CD8-positive, alpha-beta memory T cell (primary cell): ENCODE measurements around the gene KRTAP5-4. TPM values are rescaled to one million over a fixed set of nuclear protein-coding genes. Genes with fewer than 3 reads are reported as not detected.
A peak's percentile ranks its signal among the peaks of the same experiment; 100 is the strongest.

Experiments
- CTCF ChIA-PET: fragments of 350-600 bp; sonication (Branson Sonifier 250); formaldehyde crosslinking; loops from one replicate; lab custom pipeline; 2021; ENCODE audit warnings: antibody characterized with exemption; lab: Charles Lee
- POLR2A ChIA-PET: fragments of 350-600 bp; sonication (Branson Sonifier 250); formaldehyde crosslinking; loops from one replicate; lab custom pipeline; 2021; ENCODE audit warnings: antibody characterized with exemption; lab: Charles Lee
- DNase-seq, 5 donors: peaks; one replicate each; pipeline versions ENCODE4 v3.0.0 to v3.0.0-alpha.2; 2020 to 2022; ENCODE audit warnings: mixed read lengths in 1 of 5
- H3K27ac ChIP-seq: one replicate; pipeline ENCODE4 v1.7.0; 2013; ENCODE audit warnings: low read depth, mild to moderate bottlenecking, low read length, moderate library complexity
- H3K27me3 ChIP-seq: 2 replicates; pipeline ENCODE4 v1.7.0; 2013; ENCODE audit warnings: low read length, mild to moderate bottlenecking; ENCODE audit not compliant: insufficient read depth, poor library complexity, severe bottlenecking
- H3K36me3 ChIP-seq: 2 replicates; pipeline ENCODE4 v1.7.0; 2013; ENCODE audit warnings: mild to moderate bottlenecking, low read length, moderate library complexity; ENCODE audit not compliant: insufficient read depth
- H3K4me1 ChIP-seq: 2 replicates; pipeline ENCODE4 v1.7.0; 2013; ENCODE audit warnings: mild to moderate bottlenecking, low read length, moderate library complexity; ENCODE audit not compliant: insufficient read depth
- H3K4me3 ChIP-seq: 2 replicates; pipeline ENCODE4 v1.7.0; 2013; ENCODE audit warnings: mild to moderate bottlenecking, low read length
- H3K9me3 ChIP-seq: 2 replicates; pipeline ENCODE4 v1.7.0; 2013; ENCODE audit warnings: mild to moderate bottlenecking, low read length
- H3K27ac Mint-ChIP-seq, 8 donors: one replicate each; pipeline ENCODE4 v1.8.0; 2020 to 2021; ENCODE audit warnings: mixed read lengths in 8 of 8, mild to moderate bottlenecking in 6 of 8, inconsistent platforms in 3 of 8, moderate library complexity in 3 of 8
- H3K27me3 Mint-ChIP-seq, 2 donors: one replicate each; pipeline ENCODE4 v1.8.0; 2020 to 2021; ENCODE audit warnings: mixed read lengths in 2 of 2, mild to moderate bottlenecking in 1 of 2, moderate library complexity in 1 of 2
- H3K36me3 Mint-ChIP-seq, 3 donors: one replicate each; pipeline ENCODE4 v1.8.0; 2020 to 2021; ENCODE audit warnings: mixed read lengths in 3 of 3, inconsistent platforms in 1 of 3, mild to moderate bottlenecking in 1 of 3
- H3K4me1 Mint-ChIP-seq, 3 donors: one replicate each; pipeline ENCODE4 v1.8.0; 2020 to 2021; ENCODE audit warnings: mixed read lengths in 3 of 3, inconsistent platforms in 1 of 3, mild to moderate bottlenecking in 1 of 3
- H3K4me3 Mint-ChIP-seq, 7 donors: one replicate each; pipeline ENCODE4 v1.8.0; 2020 to 2021; ENCODE audit warnings: mixed read lengths in 7 of 7, mild to moderate bottlenecking in 6 of 7, moderate library complexity in 4 of 7, inconsistent platforms in 2 of 7
- H3K9me3 Mint-ChIP-seq, 5 donors: one replicate each; pipeline ENCODE4 v1.8.0; 2020 to 2022; ENCODE audit warnings: mixed read lengths in 5 of 5, mild to moderate bottlenecking in 3 of 5, moderate library complexity in 2 of 5, inconsistent platforms in 1 of 5
- polyA plus RNA-seq: library from polyadenylated mRNA; unstranded; fragments of 300-500 nt; fragmentation: Illumina TruSeq; gene quantifications from one replicate; pipeline ENCODE4 v1.2.3, GENCODE V29; 2021
- total RNA-seq, 2 experiments: library from RNA; stranded (reverse); gene quantifications; one replicate each; pipeline ENCODE4 v1.2.3, GENCODE V29; 2021

The KRTAP5-4 gene
- total and polyA plus RNA-seq, 3 experiments from 2014 or later, result not detected

GRCh38 chr11:1629326-1630185 lies 7.6 kb upstream of the KRTAP5-4 start, which contains the start of gene KRTAP5-5:
Gene KRTAP5-5 (plus strand): TSS chr11:1629775. CDS start chr11:1629841, 66 bp downstream.
- peaks cover 22 to 52% of the 10 kb centered on the region in 2 donors for H3K27me3 Mint-ChIP-seq
- peak within 1 kb of the TSS in 2 of 8 donors; percentile 39 to 43 for H3K27ac Mint-ChIP-seq
- no peaks in the 10 kb centered on the region for H3K36me3 Mint-ChIP-seq
- H3K4me3 Mint-ChIP-seq, result peak within 1 kb of the TSS in 1 of 7 donors; percentile 57
- H3K9me3 Mint-ChIP-seq, result no peaks in the 10 kb centered on the region
- peaks cover 17% of the 10 kb centered on the region for H3K27me3 ChIP-seq
- H3K4me1 ChIP-seq, result peaks cover 7% of the 10 kb centered on the region
- H3K4me3 ChIP-seq, result no peak within 1 kb of the TSS
- no peaks in the 10 kb centered on the region for H3K36me3 ChIP-seq
- no peak within 1 kb of the TSS for H3K27ac ChIP-seq
- H3K4me1 Mint-ChIP-seq, result peaks cover 0 to 13% (median 6%) of the 10 kb centered on the region in 3 donors
- no peaks in the 10 kb centered on the region for H3K9me3 ChIP-seq
- ChIA-PET CTCF (interaction anchor here (0.7 to 2.6 kb wide), 7 partner anchors 8 to 83 kb away, joined by 3 to 10 read pairs (median 4); no protein-coding TSS in a partner anchor), POLR2A (no interaction called here)
- no peak for DNase-seq

DNA sequence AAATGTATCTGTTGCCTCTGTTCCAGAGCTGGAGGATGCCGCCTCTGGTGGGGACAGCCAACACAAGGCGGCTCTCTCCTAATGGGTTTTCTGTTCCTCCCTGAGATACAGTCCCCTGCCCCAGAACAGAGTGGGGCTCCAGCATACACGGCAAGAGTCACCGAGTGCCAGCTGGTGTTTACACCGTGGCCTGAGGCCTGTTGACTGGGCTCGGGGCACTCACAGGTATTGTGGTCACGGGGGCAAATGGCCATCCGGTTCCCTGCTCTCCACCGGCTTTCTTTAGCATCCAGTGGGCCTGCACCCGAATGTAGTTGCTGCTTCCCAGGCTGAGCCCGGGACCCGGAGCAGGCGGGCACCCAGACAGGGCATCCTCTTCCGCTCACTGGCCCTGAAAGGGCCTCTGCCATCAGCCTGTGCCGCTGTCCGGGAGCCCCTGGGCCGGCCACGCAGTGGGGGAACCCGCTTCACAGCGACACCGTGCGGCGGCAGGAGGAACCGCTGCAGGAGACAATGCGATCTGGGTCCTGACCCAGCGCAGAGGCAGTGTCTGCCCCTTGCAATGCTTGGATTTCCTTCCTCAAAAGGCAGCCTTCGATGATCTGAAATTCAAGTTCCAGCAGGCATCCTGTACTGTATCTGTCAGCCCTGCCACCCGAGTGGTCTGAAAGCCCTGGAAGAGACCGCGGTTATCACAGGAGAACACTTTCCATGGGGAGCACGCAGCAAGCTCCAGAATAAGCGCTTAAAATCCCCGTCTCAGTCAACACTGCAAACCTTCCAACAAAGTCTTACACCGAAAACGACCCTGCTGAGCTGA lies 6.8 kb upstream of the KRTAP5-4 start:
- Mint-ChIP-seq H3K27ac (peak overlapping the region in 1 of 8 donors; percentile 39), H3K4me3 (peak overlapping the region in 1 of 7 donors; percentile 57), H3K9me3 (no peaks in the 10 kb centered on the region), H3K27me3 (peaks cover 22 to 48% of the 10 kb centered on the region in 2 donors), H3K36me3 (no peaks in the 10 kb centered on the region), H3K4me1 (peaks cover 0 to 13% (median 6%) of the 10 kb centered on the region in 3 donors)
- ChIA-PET CTCF (interaction anchor here (0.7 to 1.7 kb wide), 7 partner anchors 9 to 82 kb away, joined by 3 to 4 read pairs (median 4); no protein-coding TSS in a partner anchor), POLR2A (no interaction called here)
- Histone ChIP-seq H3K9me3 (no peaks in the 10 kb centered on the region), H3K4me3 (no peak overlapping the region), H3K4me1 (peaks cover 7% of the 10 kb centered on the region), H3K27ac (no peak overlapping the region), H3K27me3 (peaks cover 17% of the 10 kb centered on the region), H3K36me3 (no peaks in the 10 kb centered on the region)
- DNase-seq, result peak; percentile 43 to 66 (median 53)

DNA sequence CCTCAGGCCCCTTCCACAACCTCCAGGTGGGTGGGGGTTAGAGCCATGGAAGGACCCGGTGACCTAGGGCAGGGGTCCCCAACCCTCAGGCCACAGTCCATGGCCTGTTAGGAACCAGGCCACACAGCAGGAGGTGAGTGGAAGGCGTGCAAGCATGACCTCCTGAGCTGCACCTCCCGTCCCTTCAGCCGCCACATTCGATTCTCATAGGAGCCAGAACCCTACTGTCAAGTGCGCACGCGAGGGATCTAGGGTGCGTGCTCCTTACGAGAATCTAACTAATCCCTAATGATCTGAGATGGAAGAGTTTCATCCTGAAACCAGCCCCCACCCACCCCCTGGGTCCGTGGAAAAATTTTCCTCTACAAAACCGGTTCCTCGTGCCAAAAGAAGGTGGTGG lies 3.6 kb upstream of the KRTAP5-4 start:
- Mint-ChIP-seq H3K9me3 (no peaks in the 10 kb centered on the region), H3K36me3 (no peaks in the 10 kb centered on the region), H3K4me1 (peaks cover 0 to 4% (median 3%) of the 10 kb centered on the region in 3 donors), H3K27me3 (peaks cover 9 to 25% of the 10 kb centered on the region in 2 donors), H3K4me3 (no peak overlapping the region), H3K27ac (no peak overlapping the region)
- H3K4me1 ChIP-seq, result peaks cover 7% of the 10 kb centered on the region
- no peaks in the 10 kb centered on the region for H3K36me3 ChIP-seq
- POLR2A ChIA-PET, result no interaction called here
- no peaks in the 10 kb centered on the region for H3K9me3 ChIP-seq
- CTCF ChIA-PET, result no interaction called here
- peaks cover 8% of the 10 kb centered on the region for H3K27me3 ChIP-seq
- H3K27ac ChIP-seq, result no peak overlapping the region
- no peak for DNase-seq
- H3K4me3 ChIP-seq, result no peak overlapping the region

GRCh38 chr11:1624621-1625020 lies 2.7 kb upstream of the KRTAP5-4 start:
- CTCF ChIA-PET, result interaction anchor here (0.9 kb wide), 2 partner anchors 11 to 29 kb away, joined by 3 read pairs; no protein-coding TSS in a partner anchor
- Mint-ChIP-seq H3K27me3 (peaks cover 10 to 27% of the 10 kb centered on the region in 2 donors), H3K4me1 (peaks cover 1 to 5% (median 3%) of the 10 kb centered on the region in 3 donors), H3K36me3 (no peaks in the 10 kb centered on the region), H3K27ac (no peak overlapping the region), H3K9me3 (no peaks in the 10 kb centered on the region), H3K4me3 (no peak overlapping the region)
- Histone ChIP-seq H3K36me3 (no peaks in the 10 kb centered on the region), H3K4me3 (no peak overlapping the region), H3K4me1 (peaks cover 7% of the 10 kb centered on the region), H3K9me3 (no peaks in the 10 kb centered on the region), H3K27me3 (peaks cover 6% of the 10 kb centered on the region), H3K27ac (no peak overlapping the region)
- DNase-seq, result no peak
- POLR2A ChIA-PET, result no interaction called here

GRCh38 chr11:1623716-1624115 lies 1.8 kb upstream of the KRTAP5-4 start:
- no peaks in the 10 kb centered on the region for H3K9me3 Mint-ChIP-seq
- Histone ChIP-seq H3K4me1 (peaks cover under 1% of the 10 kb centered on the region), H3K27me3 (no peaks in the 10 kb centered on the region), H3K4me3 (no peak overlapping the region), H3K9me3 (no peaks in the 10 kb centered on the region), H3K36me3 (no peaks in the 10 kb centered on the region), H3K27ac (no peak overlapping the region)
- no peak overlapping the region for H3K4me3 Mint-ChIP-seq
- ChIA-PET CTCF (interaction anchor here (0.9 kb wide), 1 partner anchor 28 kb away, joined by 3 read pairs; no protein-coding TSS in a partner anchor), POLR2A (no interaction called here)
- H3K36me3 Mint-ChIP-seq, result no peaks in the 10 kb centered on the region
- H3K27me3 Mint-ChIP-seq, result peaks cover 8 to 25% of the 10 kb centered on the region in 2 donors
- no peak overlapping the region for H3K27ac Mint-ChIP-seq
- H3K4me1 Mint-ChIP-seq, result peaks cover 5 to 7% (median 7%) of the 10 kb centered on the region in 3 donors
- no peak for DNase-seq

- Mint-ChIP-seq H3K36me3 (peaks cover 0 to 6% (median 0%) of the 10 kb centered on the region in 3 donors), H3K27me3 (peaks cover 13 to 48% of the 10 kb centered on the region in 2 donors), H3K27ac (peak overlapping the region in 4 of 8 donors; percentile 17 to 85 (median 54)), H3K4me1 (peaks cover 5 to 7% (median 6%) of the 10 kb centered on the region in 3 donors), H3K4me3 (peak overlapping the region in 6 of 7 donors; percentile 0 to 43 (median 14)), H3K9me3 (no peaks in the 10 kb centered on the region)
- Histone ChIP-seq H3K4me1 (no peaks in the 10 kb centered on the region), H3K27me3 (peaks cover 7% of the 10 kb centered on the region), H3K27ac (no peak overlapping the region), H3K36me3 (no peaks in the 10 kb centered on the region), H3K4me3 (no peak overlapping the region), H3K9me3 (no peaks in the 10 kb centered on the region)
- CTCF ChIA-PET, result interaction anchor here (0.9 to 1.0 kb wide), 2 partner anchors 33 to 530 kb away, joined by 3 read pairs; no protein-coding TSS in a partner anchor
- peak in 2 of 5 donors; percentile 6 to 40 for DNase-seq
- POLR2A ChIA-PET, result interaction anchor here (0.6 kb wide), 1 partner anchor 8 kb away, joined by 3 read pairs; no protein-coding TSS in a partner anchor
These were observed 2.5 kb downstream of the KRTAP5-4 start for GRCh38 chr11:1619449-1619848.

GRCh38 chr11:1618231-1618630 lies 3.7 kb downstream of the KRTAP5-4 start:
- no peaks in the 10 kb centered on the region for H3K4me1 ChIP-seq
- no peaks in the 10 kb centered on the region for H3K9me3 ChIP-seq
- Mint-ChIP-seq H3K27me3 (peaks cover 19 to 53% of the 10 kb centered on the region in 2 donors), H3K4me3 (peak overlapping the region in 1 of 7 donors; percentile 18), H3K4me1 (peaks cover 5 to 7% (median 6%) of the 10 kb centered on the region in 3 donors), H3K27ac (no peak overlapping the region), H3K9me3 (no peaks in the 10 kb centered on the region), H3K36me3 (peaks cover 0 to 6% (median 0%) of the 10 kb centered on the region in 3 donors)
- no peaks in the 10 kb centered on the region for H3K36me3 ChIP-seq
- H3K27ac ChIP-seq, result no peak overlapping the region
- no peak for DNase-seq
- no peak overlapping the region for H3K4me3 ChIP-seq
- POLR2A ChIA-PET, result no interaction called here
- CTCF ChIA-PET, result interaction anchor here (1.1 to 1.8 kb wide), 2 partner anchors 23 to 72 kb away, joined by 4 to 5 read pairs; no protein-coding TSS in a partner anchor
- peaks cover 7% of the 10 kb centered on the region for H3K27me3 ChIP-seq
